Mesendoderm (in vitro differentiated cells): ENCODE data around the gene MAGI2.

Experiments used
- DNase-seq: peaks from one replicate; pipeline ENCODE4 v3.0.0; 2013
- H2AK5ac ChIP-seq: 2 replicates; pipeline ENCODE4 v1.6.1; 2013; ENCODE audit warnings: low read length, inconsistent platforms
- H2BK120ac ChIP-seq: 2 replicates; pipeline ENCODE4 v1.6.1; 2013; ENCODE audit warnings: low read depth, mild to moderate bottlenecking, low read length, moderate library complexity, mixed read lengths
- H2BK15ac ChIP-seq: replicated peaks from 2 replicates; pipeline ENCODE4 v1.6.1; 2013; ENCODE audit warnings: low read depth, mild to moderate bottlenecking, moderate library complexity
- H2BK5ac ChIP-seq: 2 replicates; pipeline ENCODE4 v1.6.1; 2013; ENCODE audit warnings: low read length, inconsistent platforms
- H3K18ac ChIP-seq: 2 replicates; pipeline ENCODE4 v1.6.1; 2013; ENCODE audit warnings: mild to moderate bottlenecking, low read length, mixed read lengths
- H3K23ac ChIP-seq: one replicate; pipeline ENCODE4 v1.6.1; 2013; ENCODE audit warnings: low read length
- H3K27ac ChIP-seq: 2 replicates; pipeline ENCODE4 v1.5.1; 2013; ENCODE audit warnings: low read depth, mild to moderate bottlenecking, inconsistent platforms, low read length, moderate library complexity
- H3K27me3 ChIP-seq: 2 replicates; pipeline ENCODE4 v1.6.1; 2013; ENCODE audit warnings: low read length, control low read depth, mild to moderate bottlenecking, inconsistent platforms; ENCODE audit not compliant: insufficient read depth, poor library complexity
- H3K36me3 ChIP-seq: 2 replicates; pipeline ENCODE4 v1.6.1; 2013; ENCODE audit warnings: low read length, inconsistent platforms; ENCODE audit not compliant: control insufficient read depth, insufficient read depth
- H3K4ac ChIP-seq: one replicate; pipeline ENCODE4 v1.6.1; 2013; ENCODE audit warnings: low read depth, mild to moderate bottlenecking, low read length, moderate library complexity
- H3K4me1 ChIP-seq: 2 replicates; pipeline ENCODE4 v1.6.1; 2013; ENCODE audit warnings: low read depth, low read length, inconsistent platforms; ENCODE audit not compliant: control insufficient read depth
- H3K4me2 ChIP-seq: 2 replicates; pipeline ENCODE4 v1.6.1; 2013; ENCODE audit warnings: low read length
- H3K4me3 ChIP-seq: 2 replicates; pipeline ENCODE4 v1.5.1; 2013; ENCODE audit warnings: mild to moderate bottlenecking, low read length
- H3K56ac ChIP-seq: one replicate; pipeline ENCODE4 v1.6.1; 2013; ENCODE audit warnings: low read length
- H3K79me1 ChIP-seq: 2 replicates; pipeline ENCODE4 v1.6.1; 2013; ENCODE audit warnings: low read length, inconsistent platforms
- H3K79me2 ChIP-seq: 2 replicates; pipeline ENCODE4 v1.6.1; 2013; ENCODE audit warnings: mild to moderate bottlenecking, low read length; ENCODE audit not compliant: control insufficient read depth, insufficient read depth
- H3K9ac ChIP-seq: 2 replicates; pipeline ENCODE4 v1.6.1; 2013; ENCODE audit warnings: low read length, inconsistent platforms
- H4K5ac ChIP-seq: one replicate; pipeline ENCODE4 v1.6.1; 2013; ENCODE audit warnings: low read length
- H4K8ac ChIP-seq: one replicate; pipeline ENCODE4 v1.6.1; 2013; ENCODE audit warnings: low read depth, mild to moderate bottlenecking, control low read depth, low read length, moderate library complexity
- WGBS: extraction: QIAGEN DNeasy Blood & Tissue Kit; methylation state at CpG from one replicate; pipeline ENCODE4 v1.1.7; 2013; ENCODE audit warnings: low lambda C conversion rate, missing lambda C conversion rate; ENCODE audit not compliant: insufficient coverage; ENCODE audit errors: extremely low coverage; 5-methylcytosine and 5-hydroxymethylcytosine counted together

MAGI2 gene

GRCh38 chr7:78473021-78473420 is 980.4 kb downstream of the MAGI2 start:
- Histone ChIP-seq H3K36me3 (no peaks in the 10 kb centered on the region), H3K23ac (no peak overlapping the region), H3K4me3 (no peak overlapping the region), H2AK5ac (no peak overlapping the region), H3K9ac (no peak overlapping the region), H3K79me1 (no peaks in the 10 kb centered on the region), H2BK15ac (no peak overlapping the region), H3K4me1 (no peaks in the 10 kb centered on the region), H2BK120ac (no peak overlapping the region), H3K27me3 (no peaks in the 10 kb centered on the region), H4K8ac (no peak overlapping the region), H3K4me2 (no peak overlapping the region), H3K18ac (no peak overlapping the region), H3K4ac (no peak overlapping the region), H3K79me2 (no peaks in the 10 kb centered on the region), H3K27ac (no peak overlapping the region), H4K5ac (no peak overlapping the region), H2BK5ac (no peak overlapping the region), H3K56ac (no peak overlapping the region)
- no peak for DNase-seq
- WGBS = no CpG with 5 or more reads among the region's 1 CpG

- Histone ChIP-seq H3K23ac (no peak overlapping the region), H3K56ac (no peak overlapping the region), H3K18ac (no peak overlapping the region), H2BK120ac (no peak overlapping the region), H4K5ac (no peak overlapping the region), H3K4me1 (no peaks in the 10 kb centered on the region), H3K79me1 (no peaks in the 10 kb centered on the region), H3K36me3 (no peaks in the 10 kb centered on the region), H3K4me3 (no peak overlapping the region), H3K4me2 (no peak overlapping the region), H3K79me2 (no peaks in the 10 kb centered on the region), H3K27ac (no peak overlapping the region), H3K9ac (no peak overlapping the region), H3K27me3 (no peaks in the 10 kb centered on the region), H4K8ac (no peak overlapping the region), H2BK15ac (no peak overlapping the region), H2BK5ac (no peak overlapping the region), H2AK5ac (no peak overlapping the region), H3K4ac (no peak overlapping the region)
- peak; percentile 19 for DNase-seq
Observed at GRCh38 chr7:78472519-78472918, 980.9 kb downstream of the MAGI2 start.

- H3K79me1 ChIP-seq = no peaks in the 10 kb centered on the region
- H4K8ac ChIP-seq = no peak overlapping the region
- H2BK120ac ChIP-seq = no peak overlapping the region
- no peak overlapping the region for H2BK5ac ChIP-seq
- peaks cover 6% of the 10 kb centered on the region for H3K4me1 ChIP-seq
- no peak overlapping the region for H3K4me2 ChIP-seq
- no peak overlapping the region for H3K9ac ChIP-seq
- no peak overlapping the region for H4K5ac ChIP-seq
- no peak overlapping the region for H3K56ac ChIP-seq
- no peak overlapping the region for H3K4ac ChIP-seq
- no CpG with 5 or more reads among the region's 5 CpGs for WGBS
- no peaks in the 10 kb centered on the region for H3K27me3 ChIP-seq
- DNase-seq = peak; percentile 71
- no peak overlapping the region for H3K4me3 ChIP-seq
- no peak overlapping the region for H3K23ac ChIP-seq
- no peak overlapping the region for H3K18ac ChIP-seq
- no peaks in the 10 kb centered on the region for H3K79me2 ChIP-seq
- no peak overlapping the region for H2BK15ac ChIP-seq
- no peak overlapping the region for H2AK5ac ChIP-seq
- no peaks in the 10 kb centered on the region for H3K36me3 ChIP-seq
- H3K27ac ChIP-seq = no peak overlapping the region
Observed at GRCh38 chr7:78465894-78466293, 987.6 kb downstream of the MAGI2 start.

GRCh38 chr7:78463039-78463438 is 990.4 kb downstream of the MAGI2 start:
- no peaks in the 10 kb centered on the region for H3K79me2 ChIP-seq
- H3K4ac ChIP-seq = no peak overlapping the region
- H4K5ac ChIP-seq = no peak overlapping the region
- H2BK120ac ChIP-seq = no peak overlapping the region
- no peak overlapping the region for H3K18ac ChIP-seq
- H3K36me3 ChIP-seq = no peaks in the 10 kb centered on the region
- H3K23ac ChIP-seq = no peak overlapping the region
- no peak for DNase-seq
- no peak overlapping the region for H2BK15ac ChIP-seq
- H3K56ac ChIP-seq = no peak overlapping the region
- no peak overlapping the region for H2BK5ac ChIP-seq
- H3K27ac ChIP-seq = no peak overlapping the region
- H3K9ac ChIP-seq = no peak overlapping the region
- no peak overlapping the region for H2AK5ac ChIP-seq
- WGBS = no CpG with 5 or more reads among the region's 3 CpGs
- H3K4me3 ChIP-seq = no peak overlapping the region
- no peak overlapping the region for H4K8ac ChIP-seq
- no peak overlapping the region for H3K4me2 ChIP-seq
- H3K79me1 ChIP-seq = no peaks in the 10 kb centered on the region
- H3K27me3 ChIP-seq = no peaks in the 10 kb centered on the region
- H3K4me1 ChIP-seq = peaks cover 6% of the 10 kb centered on the region

GRCh38 chr7:78450706-78451105 is 1002.8 kb downstream of the MAGI2 start:
- Histone ChIP-seq H3K27me3 (no peaks in the 10 kb centered on the region), H3K9ac (no peak overlapping the region), H3K36me3 (no peaks in the 10 kb centered on the region), H2BK15ac (no peak overlapping the region), H3K4me2 (no peak overlapping the region), H3K4me1 (no peaks in the 10 kb centered on the region), H3K18ac (no peak overlapping the region), H3K23ac (no peak overlapping the region), H3K79me2 (no peaks in the 10 kb centered on the region), H3K56ac (no peak overlapping the region), H3K4me3 (no peak overlapping the region), H3K27ac (no peak overlapping the region), H2AK5ac (no peak overlapping the region), H3K79me1 (no peaks in the 10 kb centered on the region), H3K4ac (no peak overlapping the region), H2BK5ac (no peak overlapping the region), H4K8ac (no peak overlapping the region), H2BK120ac (no peak overlapping the region), H4K5ac (no peak overlapping the region)
- no CpG with 5 or more reads among the region's 6 CpGs for WGBS
- DNase-seq = no peak

GRCh38 chr7:78448911-78449310 is 1004.6 kb downstream of the MAGI2 start:
- WGBS = no CpG with 5 or more reads among the region's 5 CpGs
- Histone ChIP-seq H2AK5ac (no peak overlapping the region), H3K9ac (no peak overlapping the region), H3K4me2 (no peak overlapping the region), H3K79me2 (no peaks in the 10 kb centered on the region), H4K5ac (no peak overlapping the region), H3K56ac (no peak overlapping the region), H3K27ac (no peak overlapping the region), H3K23ac (no peak overlapping the region), H2BK15ac (no peak overlapping the region), H3K27me3 (no peaks in the 10 kb centered on the region), H3K4me1 (no peaks in the 10 kb centered on the region), H3K36me3 (no peaks in the 10 kb centered on the region), H3K4ac (no peak overlapping the region), H2BK5ac (no peak overlapping the region), H3K18ac (no peak overlapping the region), H3K4me3 (no peak overlapping the region), H2BK120ac (no peak overlapping the region), H3K79me1 (no peaks in the 10 kb centered on the region), H4K8ac (no peak overlapping the region)
- no peak for DNase-seq
